Measurements from ENCODE around the gene IFNLR1.

IFNLR1 gene

DNA sequence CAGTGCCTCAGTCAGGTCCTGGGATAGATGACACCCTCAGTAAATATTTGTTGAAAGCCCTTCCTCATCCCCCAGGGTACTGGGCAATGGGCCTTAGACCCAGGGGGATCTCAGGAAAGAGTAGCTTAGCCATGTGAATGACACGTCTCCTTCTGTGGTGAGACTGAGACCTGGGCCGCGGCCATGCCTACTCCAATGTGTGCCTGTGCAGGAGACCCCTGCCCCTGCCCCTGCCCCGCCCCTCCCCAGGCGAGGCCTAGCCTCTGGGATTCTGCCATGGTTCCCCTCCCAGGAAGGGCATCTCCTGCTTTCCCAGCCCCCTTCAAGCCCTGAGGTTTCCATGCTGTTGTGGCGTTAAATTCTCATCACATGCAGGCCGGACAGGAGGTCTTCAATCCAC lies 82.2 kb downstream of the IFNLR1 start:
- TF ChIP-seq EZH2 (optimal IDR thresholded peaks at IDR 0.05; ENCODE audit: low read depth, low read length) (no peak), EZH2phosphoT487 (IDR thresholded peaks at IDR 0.05; ENCODE audit: low read length) (no peak)
- TF ChIP-seq, protein P1, sequence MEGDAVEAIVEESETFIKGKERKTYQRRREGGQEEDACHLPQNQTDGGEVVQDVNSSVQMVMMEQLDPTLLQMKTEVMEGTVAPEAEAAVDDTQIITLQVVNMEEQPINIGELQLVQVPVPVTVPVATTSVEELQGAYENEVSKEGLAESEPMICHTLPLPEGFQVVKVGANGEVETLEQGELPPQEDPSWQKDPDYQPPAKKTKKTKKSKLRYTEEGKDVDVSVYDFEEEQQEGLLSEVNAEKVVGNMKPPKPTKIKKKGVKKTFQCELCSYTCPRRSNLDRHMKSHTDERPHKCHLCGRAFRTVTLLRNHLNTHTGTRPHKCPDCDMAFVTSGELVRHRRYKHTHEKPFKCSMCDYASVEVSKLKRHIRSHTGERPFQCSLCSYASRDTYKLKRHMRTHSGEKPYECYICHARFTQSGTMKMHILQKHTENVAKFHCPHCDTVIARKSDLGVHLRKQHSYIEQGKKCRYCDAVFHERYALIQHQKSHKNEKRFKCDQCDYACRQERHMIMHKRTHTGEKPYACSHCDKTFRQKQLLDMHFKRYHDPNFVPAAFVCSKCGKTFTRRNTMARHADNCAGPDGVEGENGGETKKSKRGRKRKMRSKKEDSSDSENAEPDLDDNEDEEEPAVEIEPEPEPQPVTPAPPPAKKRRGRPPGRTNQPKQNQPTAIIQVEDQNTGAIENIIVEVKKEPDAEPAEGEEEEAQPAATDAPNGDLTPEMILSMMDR (IDR thresholded peaks at IDR 0.05; ENCODE audit: low read length), result no peak
- H3K9ac ChIP-seq (ENCODE audit: low read length), result no peak overlapping the region
- no peak for DNase-seq
- no peaks in the 10 kb centered on the region for H3K4me1 ChIP-seq (ENCODE audit: low read length)
- H2AFZ ChIP-seq (ENCODE audit: low read length), result no peak overlapping the region
- H3K9me2 ChIP-seq (replicated peaks; ENCODE audit: insufficient read depth, low read length), result no peaks in the 10 kb centered on the region
- no peaks in the 10 kb centered on the region for H3K27me3 ChIP-seq (replicated peaks; ENCODE audit: insufficient read depth, low read length)
- H3K27ac ChIP-seq (ENCODE audit: low read length), result no peak overlapping the region
- no peak overlapping the region for H3K4me2 ChIP-seq (ENCODE audit: low read depth, low read length)
- no peaks in the 10 kb centered on the region for H3K79me2 ChIP-seq (ENCODE audit: low read length)
- H3F3A ChIP-seq (ENCODE audit: insufficient read depth, low read length), result no peaks in the 10 kb centered on the region
- no peak overlapping the region for H3K4me3 ChIP-seq (ENCODE audit: low read length)
- H3K9me3 ChIP-seq (replicated peaks; ENCODE audit: insufficient read depth, low read length), result no peaks in the 10 kb centered on the region
- H3K36me3 ChIP-seq (replicated peaks; ENCODE audit: insufficient read depth, low read length), result no peaks in the 10 kb centered on the region
- no peaks in the 10 kb centered on the region for H4K20me1 ChIP-seq (ENCODE audit: insufficient read depth, low read length)

Data from MM.1S (cell line).